Pancreas (tissue), 10 donors: ENCODE data around the gene COX6B2. TPM values are rescaled to one million over a fixed set of nuclear protein-coding genes. Genes with fewer than 3 reads are reported as not detected.

Experiments
- ATAC-seq, 4 donors: fragments of 200-7000 bp; cut with Tn5 transposase; one replicate each; pipeline versions ENCODE4 v1.8.0 to v1.9.1; 2020; ENCODE audit warnings: mild to moderate bottlenecking in 4 of 4, moderate library complexity in 4 of 4
- DNase-seq, 6 donors: peaks; one replicate each; pipeline ENCODE4 v3.0.0-alpha.2; 2020
- FAIRE-seq: peaks from 2 replicates; lab custom pipeline; 2012; peaks lifted over from hg19 to GRCh38; lab: Jason Lieb, UNC
- H3K27ac ChIP-seq, 4 donors: fragments of 200-600 bp; sonication (generic); 1 replicate in 3 of 4; 2 replicates in 1 of 4; pipeline versions ENCODE4 v1.5.0 to v1.8.0; 2020
- H3K27me3 ChIP-seq, 4 donors: fragments of 200-600 bp; one replicate each; pipeline ENCODE4 v1.8.0; 2021
- H3K36me3 ChIP-seq, 3 donors: fragments of 200-600 bp; sonication (generic) in 1 of 3; one replicate each; pipeline versions ENCODE4 v1.5.0 to v1.8.0; 2020 to 2021
- H3K4me1 ChIP-seq, 3 donors: fragments of 200-600 bp; one replicate each; pipeline ENCODE4 v1.8.0; 2021
- H3K4me3 ChIP-seq, 4 donors: fragments of 200-600 bp; sonication (generic) in 2 of 4; one replicate each; pipeline versions ENCODE4 v1.5.0 to v1.8.0; 2020 to 2021
- H3K9me3 ChIP-seq, 4 donors: fragments of 200-600 bp; one replicate each; pipeline ENCODE4 v1.8.0; 2021
- WGBS, 2 donors: extraction: QIAGEN DNeasy Blood & Tissue Kit; methylation state at CpG; one replicate each; pipeline ENCODE4 v1.1.7; 2013; 5-methylcytosine and 5-hydroxymethylcytosine counted together
- intact Hi-C, 3 donors: fragments of 100-400 bp; cut with DNase I; formaldehyde crosslinking; loops; one replicate each; pipeline versions ENCODE4 v1.11.1 to v1.14.2; 2022
- polyA plus RNA-seq, 2 donors: library from polyadenylated mRNA; stranded (reverse); fragments of 200-250 nt; gene quantifications; one replicate each; pipeline ENCODE4 v1.2.3, GENCODE V29; 2013
- total RNA-seq, 6 donors: library from RNA; stranded (reverse); fragmentation: NEBNext Ultra II Directional in 4 of 6; extraction: Animal tissue kit (Norgen Biotek cat#: 25700) in 4 of 6; gene quantifications; one replicate each; pipeline versions ENCODE4 v1.2.1 to v1.2.4, GENCODE V29; 2021 to 2023
- TF ChIP-seq, protein P1 (sequence below), 4 donors: fragments of 200-600 bp; sonication (generic) in 3 of 4; IDR thresholded peaks; one replicate each; pipeline versions ENCODE4 v1.5.0 to v1.8.0; 2021; ENCODE audit warnings: antibody characterized with exemption in 4 of 4
- donor health status: healthy with polysubstance abuse.
- donor health status: DM: no; HTN: no; CAD: no; lungs with moderate emphysema.
- donor health status: DM: no; HTN: no; CAD: no.
- donor health status: control.
- donor health status: control.
- donor health status: Bipolar disorder and iron deficiency.
- donor health status: DM: yes; HTN: yes; CAD: no.
- donor health status: DM: no; HTN: no; CAD: no.
- donor health status: DM: no; HTN: no; CAD: no.
- donor health status: DM: yes; HTN: yes; CAD: no.

Gene COX6B2
- total and polyA plus RNA-seq, 8 donors = 0.28 to 0.62 (median 0.42) TPM; not detected in 5

DNA sequence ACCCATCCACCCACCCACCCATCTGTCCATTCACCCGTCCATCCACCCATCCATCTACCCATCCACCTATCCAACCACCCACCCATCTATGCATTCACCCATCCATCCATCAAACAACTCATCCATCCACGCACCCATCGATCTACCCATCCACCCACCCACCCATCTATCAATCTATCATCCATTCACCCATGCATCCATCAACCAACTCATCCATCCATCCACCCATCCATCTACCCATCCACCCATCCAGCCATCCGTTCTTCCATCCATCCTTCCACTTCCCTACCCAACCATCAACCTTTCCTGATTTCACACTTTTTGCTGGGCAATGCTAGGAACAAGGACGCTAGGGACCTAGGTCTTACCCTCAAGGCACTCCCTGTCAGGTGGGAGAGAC is 27.5 kb upstream of the COX6B2 start:
- H3K4me1 ChIP-seq = peaks cover 0 to 13% (median 3%) of the 10 kb centered on the region in 3 donors
- ATAC-seq (no peak), DNase-seq (no peak), FAIRE-seq (no peak)
- H3K4me3 ChIP-seq = no peak overlapping the region
- H3K27ac ChIP-seq = no peak overlapping the region
- no peaks in the 10 kb centered on the region for H3K36me3 ChIP-seq
- TF ChIP-seq, protein P1, sequence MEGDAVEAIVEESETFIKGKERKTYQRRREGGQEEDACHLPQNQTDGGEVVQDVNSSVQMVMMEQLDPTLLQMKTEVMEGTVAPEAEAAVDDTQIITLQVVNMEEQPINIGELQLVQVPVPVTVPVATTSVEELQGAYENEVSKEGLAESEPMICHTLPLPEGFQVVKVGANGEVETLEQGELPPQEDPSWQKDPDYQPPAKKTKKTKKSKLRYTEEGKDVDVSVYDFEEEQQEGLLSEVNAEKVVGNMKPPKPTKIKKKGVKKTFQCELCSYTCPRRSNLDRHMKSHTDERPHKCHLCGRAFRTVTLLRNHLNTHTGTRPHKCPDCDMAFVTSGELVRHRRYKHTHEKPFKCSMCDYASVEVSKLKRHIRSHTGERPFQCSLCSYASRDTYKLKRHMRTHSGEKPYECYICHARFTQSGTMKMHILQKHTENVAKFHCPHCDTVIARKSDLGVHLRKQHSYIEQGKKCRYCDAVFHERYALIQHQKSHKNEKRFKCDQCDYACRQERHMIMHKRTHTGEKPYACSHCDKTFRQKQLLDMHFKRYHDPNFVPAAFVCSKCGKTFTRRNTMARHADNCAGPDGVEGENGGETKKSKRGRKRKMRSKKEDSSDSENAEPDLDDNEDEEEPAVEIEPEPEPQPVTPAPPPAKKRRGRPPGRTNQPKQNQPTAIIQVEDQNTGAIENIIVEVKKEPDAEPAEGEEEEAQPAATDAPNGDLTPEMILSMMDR (IDR thresholded peaks at IDR 0.05) = no peak
- 97% methylated on average over 5 of the region's 5 CpGs for WGBS, 2 donors
- intact Hi-C loops = loop anchor here in 1 of 3 donors (10.0 kb wide), 1 partner anchor 87 kb away; no protein-coding TSS in a partner anchor
- no peaks in the 10 kb centered on the region for H3K9me3 ChIP-seq
- no peaks in the 10 kb centered on the region for H3K27me3 ChIP-seq

DNA sequence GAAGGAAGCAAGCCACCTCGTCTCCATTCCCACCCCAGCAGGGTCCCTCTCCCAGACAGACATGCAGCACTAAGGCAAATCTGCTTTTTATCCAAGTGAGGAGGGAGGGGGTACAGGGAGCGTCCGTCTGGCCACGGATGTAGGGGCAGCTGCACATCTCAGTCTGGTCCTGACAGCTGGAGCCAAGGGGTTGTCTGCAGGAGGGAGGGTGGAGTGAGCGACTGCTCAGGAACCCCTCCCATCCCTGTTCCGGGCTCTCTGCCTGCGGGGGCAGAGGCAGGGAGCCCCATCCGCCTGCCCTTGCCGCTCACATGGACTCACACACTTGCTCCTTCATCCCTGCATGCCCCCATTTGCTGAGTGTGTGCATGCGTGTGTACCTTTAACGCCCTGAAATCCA is 24.7 kb upstream of the COX6B2 start:
- intact Hi-C loops = loop anchor here in 1 of 3 donors (10.0 kb wide), 1 partner anchor 74 kb away; no protein-coding TSS in a partner anchor
- no peak for DNase-seq
- H3K4me3 ChIP-seq = no peak overlapping the region
- no peak overlapping the region for H3K27ac ChIP-seq
- FAIRE-seq = no peak
- ATAC-seq = no peak
- no peaks in the 10 kb centered on the region for H3K27me3 ChIP-seq
- peaks cover 0 to 6% (median 0%) of the 10 kb centered on the region in 3 donors for H3K4me1 ChIP-seq
- TF ChIP-seq, protein P1 (IDR thresholded peaks at IDR 0.05) = no peak
- no peaks in the 10 kb centered on the region for H3K9me3 ChIP-seq
- WGBS, 2 donors = 79% methylated on average over 11 of the region's 11 CpGs
- H3K36me3 ChIP-seq = no peaks in the 10 kb centered on the region

DNA sequence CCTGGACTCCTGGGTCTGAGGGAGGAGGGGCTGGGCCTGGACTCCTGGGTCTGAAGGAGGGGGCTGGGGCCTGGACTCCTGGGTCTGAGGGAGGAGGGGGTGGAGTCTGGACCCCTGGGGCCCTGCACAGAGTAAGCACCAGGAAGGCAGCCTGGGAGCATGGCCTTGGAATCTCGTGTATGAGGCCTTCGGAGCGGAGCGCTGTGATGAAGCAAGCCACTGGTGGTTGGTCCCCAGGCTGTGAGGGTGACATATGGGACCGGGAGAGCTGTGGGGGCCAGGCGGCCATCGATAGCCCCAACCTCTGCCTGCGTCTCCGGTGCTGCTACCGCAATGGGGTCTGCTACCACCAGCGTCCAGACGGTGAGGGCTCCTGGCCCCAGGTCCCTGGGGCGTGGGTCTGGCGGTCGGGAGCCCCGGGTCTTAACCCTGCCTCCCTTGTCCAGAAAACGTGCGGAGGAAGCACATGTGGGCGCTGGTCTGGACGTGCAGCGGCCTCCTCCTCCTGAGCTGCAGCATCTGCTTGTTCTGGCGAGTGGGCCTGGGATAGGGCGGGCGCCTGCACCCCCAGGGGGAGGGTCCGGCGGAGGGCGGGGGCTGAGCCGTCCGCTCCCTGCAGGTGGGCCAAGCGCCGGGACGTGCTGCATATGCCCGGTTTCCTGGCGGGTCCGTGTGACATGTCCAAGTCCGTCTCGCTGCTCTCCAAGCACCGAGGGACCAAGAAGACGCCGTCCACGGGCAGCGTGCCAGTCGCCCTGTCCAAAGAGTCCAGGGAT is 23.0 kb upstream of the COX6B2 start:
- H3K27me3 ChIP-seq = no peaks in the 10 kb centered on the region
- ATAC-seq (peak in 1 of 4 donors; percentile 4), FAIRE-seq (no peak), DNase-seq (peak in 1 of 6 donors; percentile 81)
- H3K4me1 ChIP-seq = no peaks in the 10 kb centered on the region
- H3K9me3 ChIP-seq = no peaks in the 10 kb centered on the region
- WGBS, 2 donors = 24 to 30% methylated on average over 35 to 43 of the region's 43 CpGs
- no peak overlapping the region for H3K4me3 ChIP-seq
- TF ChIP-seq, protein P1 (IDR thresholded peaks at IDR 0.05) = no peak
- intact Hi-C loops = loop anchor here in 1 of 3 donors (10.0 kb wide), 1 partner anchor 73 kb away; no protein-coding TSS in a partner anchor
- H3K27ac ChIP-seq = no peak overlapping the region
- no peaks in the 10 kb centered on the region for H3K36me3 ChIP-seq

- DNase-seq (peak in 1 of 6 donors; percentile 77), FAIRE-seq (no peak), ATAC-seq (peak in 3 of 4 donors; percentile 7 to 36 (median 24))
- 22 to 34% methylated on average over 21 of the region's 21 CpGs for whole genome bisulfite sequencing, 2 donors
- H3K27me3 ChIP-seq = peaks cover 0 to 7% (median under 1%) of the 10 kb centered on the region in 4 donors
- H3K9me3 ChIP-seq = no peaks in the 10 kb centered on the region
- H3K27ac ChIP-seq = no peak within 1 kb of the TSS
- H3K36me3 ChIP-seq = no peaks in the 10 kb centered on the region
- no peaks in the 10 kb centered on the region for H3K4me1 ChIP-seq
- no peak within 1 kb of the TSS for H3K4me3 ChIP-seq
- intact Hi-C loops = loop anchor here in 1 of 3 donors (10.0 kb wide), 1 partner anchor 72 kb away; no protein-coding TSS in a partner anchor
- TF ChIP-seq, protein P1 (IDR thresholded peaks at IDR 0.05) = no peak
These were observed 21.9 kb upstream of the COX6B2 start, which contains the start of gene TMEM190 for GRCh38 chr19:55376241-55376933. TMEM190 (plus strand) TSS chr19:55376826; CDS start chr19:55376854, 28 bp downstream.
